ENCODE data around the gene FAM210A. TPM values are rescaled to one million over a fixed set of nuclear protein-coding genes. Genes with fewer than 3 reads are reported as not detected.
"Not testable (repeated sequence)": the region's sequence is repeated elsewhere in the genome, so short reads cannot be mapped to it uniquely, and the experiment has no call there.

The FAM210A gene
- total RNA-seq, 2 donors from 2014 or later, result 8.7 to 27.7 TPM

- ATAC-seq (ENCODE audit: insufficient number of reproducible peaks, low FRiP score, low read depth) (no peak), DNase-seq (ENCODE audit: low spot score) (no peak)
- Histone ChIP-seq H3K27me3 (replicated peaks; ENCODE audit: insufficient read depth) (no peaks in the 10 kb centered on the region), H3K9me3 (no peaks in the 10 kb centered on the region), H3K4me3 (no peak overlapping the region), H3K36me3 (peaks cover 34% of the 10 kb centered on the region), H3K4me1 (ENCODE audit: control insufficient read depth in 1 of 2, low read depth in 2 of 2) (no peaks in the 10 kb centered on the region), H3K27ac (no peak overlapping the region)
- no peak for TF ChIP-seq CTCF (IDR thresholded peaks at IDR 0.05)
Measured at GRCh38 chr18:13756671-13757070, 30.3 kb upstream of the FAM210A start.

- Histone ChIP-seq H3K36me3 (peaks cover 32% of the 10 kb centered on the region), H3K4me1 (ENCODE audit: control insufficient read depth in 1 of 2, low read depth in 2 of 2) (no peaks in the 10 kb centered on the region), H3K27me3 (replicated peaks; ENCODE audit: insufficient read depth) (no peaks in the 10 kb centered on the region), H3K27ac (no peak overlapping the region), H3K4me3 (no peak overlapping the region), H3K9me3 (no peaks in the 10 kb centered on the region)
- DNase-seq (ENCODE audit: low spot score) (no peak), ATAC-seq (ENCODE audit: insufficient number of reproducible peaks, low FRiP score, low read depth) (no peak)
- no peak for TF ChIP-seq CTCF (IDR thresholded peaks at IDR 0.05)
Measured at GRCh38 chr18:13756261-13756660, 29.9 kb upstream of the FAM210A start.

- not testable (repeated sequence) for H3K4me3 ChIP-seq; H3K4me1 ChIP-seq (ENCODE audit: control insufficient read depth in 1 of 2, low read depth in 2 of 2); DNase-seq (ENCODE audit: low spot score); H3K9me3 ChIP-seq; H3K27ac ChIP-seq; ATAC-seq (ENCODE audit: insufficient number of reproducible peaks, low FRiP score, low read depth); H3K27me3 ChIP-seq (replicated peaks; ENCODE audit: insufficient read depth)
- H3K36me3 ChIP-seq, result peaks cover 24% of the 10 kb centered on the region
Measured at GRCh38 chr18:13751599-13751998, 25.2 kb upstream of the FAM210A start.

GRCh38 chr18:13746633-13747032 is 20.3 kb upstream of the FAM210A start:
- no peaks in the 10 kb centered on the region for H3K27me3 ChIP-seq (replicated peaks; ENCODE audit: insufficient read depth)
- H3K36me3 ChIP-seq, result peaks cover 46% of the 10 kb centered on the region
- no peaks in the 10 kb centered on the region for H3K4me1 ChIP-seq (ENCODE audit: control insufficient read depth in 1 of 2, low read depth in 2 of 2)
- no peak overlapping the region for H3K4me3 ChIP-seq
- no peak for TF ChIP-seq CTCF (IDR thresholded peaks at IDR 0.05)
- no peak overlapping the region for H3K27ac ChIP-seq
- H3K9me3 ChIP-seq, result no peaks in the 10 kb centered on the region
- DNase-seq (ENCODE audit: low spot score), result no peak
- ATAC-seq (ENCODE audit: insufficient number of reproducible peaks, low FRiP score, low read depth), result no peak

GRCh38 chr18:13745696-13746095 is 19.3 kb upstream of the FAM210A start:
- Histone ChIP-seq H3K27me3 (replicated peaks; ENCODE audit: insufficient read depth) (no peaks in the 10 kb centered on the region), H3K9me3 (no peaks in the 10 kb centered on the region), H3K36me3 (peaks cover 44% of the 10 kb centered on the region), H3K4me3 (no peak overlapping the region), H3K4me1 (ENCODE audit: control insufficient read depth in 1 of 2, low read depth in 2 of 2) (no peaks in the 10 kb centered on the region), H3K27ac (no peak overlapping the region)
- DNase-seq (ENCODE audit: low spot score) (no peak), ATAC-seq (ENCODE audit: insufficient number of reproducible peaks, low FRiP score, low read depth) (no peak)
- no peak for TF ChIP-seq CTCF (IDR thresholded peaks at IDR 0.05)

- TF ChIP-seq CTCF (IDR thresholded peaks at IDR 0.05), result no peak
- Histone ChIP-seq H3K9me3 (no peaks in the 10 kb centered on the region), H3K4me1 (ENCODE audit: control insufficient read depth in 1 of 2, low read depth in 2 of 2) (no peaks in the 10 kb centered on the region), H3K36me3 (peaks cover 13% of the 10 kb centered on the region), H3K4me3 (no peak overlapping the region), H3K27me3 (replicated peaks; ENCODE audit: insufficient read depth) (no peaks in the 10 kb centered on the region), H3K27ac (no peak overlapping the region)
- ATAC-seq (ENCODE audit: insufficient number of reproducible peaks, low FRiP score, low read depth), result no peak
- no peak for DNase-seq (ENCODE audit: low spot score)
Measured at GRCh38 chr18:13735681-13736080, 9.3 kb upstream of the FAM210A start.

Measured in thoracic aorta (tissue), 2 donors.